Activated CD4-positive, alpha-beta T cell treated with anti-CD3 and anti-CD28 coated beads, Interleukin-2, Interleukin-4, amounts not matched to agents 100 ng/mL and 50 ng/mL, durations not matched to agents 16 hours and 8 hours (primary cell): ENCODE data around the gene CYP24A1.

ENCODE experiments used
- DNase-seq: peaks from one replicate; pipeline ENCODE4 v3.0.0-alpha.2; 2020; ENCODE audit warnings: low spot score

Gene CYP24A1

GRCh38 chr20:54173653-54174456 is at the start of gene CYP24A1:
Gene CYP24A1, minus strand, starts transcription at chr20:54173986. Its CDS starts 407 bp downstream, at chr20:54173579.
- DNase-seq = no peak

- no peak for DNase-seq
Observed at GRCh38 chr20:54223285-54223684, 49.5 kb upstream of the CYP24A1 start.

GRCh38 chr20:54221996-54222890 is 48.5 kb upstream of the CYP24A1 start:
- DNase-seq = no peak

- DNase-seq = peak; percentile 74
Observed at GRCh38 chr20:54221353-54221752, 47.6 kb upstream of the CYP24A1 start.

GRCh38 chr20:54220722-54221121 is 46.9 kb upstream of the CYP24A1 start:
- no peak for DNase-seq

- no peak for DNase-seq
Observed at GRCh38 chr20:54219751-54220426, 46.1 kb upstream of the CYP24A1 start.

- no peak for DNase-seq
Observed at GRCh38 chr20:54218470-54218869, 44.7 kb upstream of the CYP24A1 start.

- no peak for DNase-seq
Observed at GRCh38 chr20:54217762-54218161, 44.0 kb upstream of the CYP24A1 start.

- no peak for DNase-seq
Observed at GRCh38 chr20:54215157-54215789, 41.5 kb upstream of the CYP24A1 start.

- DNase-seq = no peak
Observed at GRCh38 chr20:54214566-54214965, 40.8 kb upstream of the CYP24A1 start.

- DNase-seq = no peak
Observed at GRCh38 chr20:54212871-54213270, 39.1 kb upstream of the CYP24A1 start.

GRCh38 chr20:54212226-54212625 is 38.4 kb upstream of the CYP24A1 start:
- DNase-seq = no peak

GRCh38 chr20:54209216-54209813 is 35.5 kb upstream of the CYP24A1 start:
- DNase-seq = no peak

GRCh38 chr20:54208548-54209176 is 34.9 kb upstream of the CYP24A1 start:
- peak; percentile 26 for DNase-seq

GRCh38 chr20:54207743-54208547 is 34.2 kb upstream of the CYP24A1 start, which contains the start of gene PFDN4:
Gene PFDN4, plus strand, starts transcription at chr20:54208087. Its CDS starts 14 bp downstream, at chr20:54208101.
- peak; percentile 81 for DNase-seq

- no peak for DNase-seq
Observed at GRCh38 chr20:54207053-54207742, 33.4 kb upstream of the CYP24A1 start.

- DNase-seq = no peak
Observed at GRCh38 chr20:54205450-54205849, 31.7 kb upstream of the CYP24A1 start.

GRCh38 chr20:54204481-54204880 is 30.7 kb upstream of the CYP24A1 start:
- DNase-seq = no peak

- no peak for DNase-seq
Observed at GRCh38 chr20:54204063-54204462, 30.3 kb upstream of the CYP24A1 start.
